Loucy (cell line): ENCODE results near the gene SAMD15.

Source experiments
- H2AFZ ChIP-seq: fragments of 200-600 bp; sonication (generic); 2 replicates; pipeline ENCODE4 v1.6.0; 2016; ENCODE audit warnings: antibody characterized with exemption, mild to moderate bottlenecking, low read length, moderate library complexity
- H3F3A ChIP-seq: fragments of 200-600 bp; 2 replicates; pipeline ENCODE4 v1.6.0; 2016; ENCODE audit warnings: antibody characterized with exemption, low read depth, mild to moderate bottlenecking
- H3K27me3 ChIP-seq: fragments of 200-600 bp; sonication (generic); 2 replicates; pipeline ENCODE4 v1.6.1; 2014; ENCODE audit warnings: low read length, mild to moderate bottlenecking; ENCODE audit not compliant: insufficient read depth, poor library complexity, severe bottlenecking
- H3K36me3 ChIP-seq: fragments of 200-600 bp; sonication (generic); 2 replicates; pipeline ENCODE4 v1.6.1; 2016; ENCODE audit warnings: low read length; ENCODE audit not compliant: insufficient read depth
- H3K4me1 ChIP-seq: fragments of 200-600 bp; sonication (generic); 2 replicates; pipeline ENCODE4 v1.5.1; 2014; ENCODE audit warnings: low read length, mild to moderate bottlenecking; ENCODE audit not compliant: insufficient read depth, poor library complexity, severe bottlenecking
- H3K4me2 ChIP-seq: fragments of 200-600 bp; sonication (generic); 2 replicates; pipeline ENCODE4 v1.6.0; 2014; ENCODE audit warnings: antibody characterized with exemption, low read length, low read depth, mild to moderate bottlenecking; ENCODE audit not compliant: poor library complexity, severe bottlenecking
- H3K4me3 ChIP-seq: fragments of 200-600 bp; sonication (generic); 2 replicates; pipeline ENCODE4 v1.5.1; 2014; ENCODE audit warnings: low read length, mild to moderate bottlenecking, mixed read lengths; ENCODE audit not compliant: poor library complexity, severe bottlenecking
- H3K79me2 ChIP-seq: fragments of 200-600 bp; sonication (generic); 2 replicates; pipeline ENCODE4 v1.6.1; 2014; ENCODE audit warnings: low read length; ENCODE audit not compliant: insufficient read depth
- H3K9ac ChIP-seq: fragments of 200-600 bp; sonication (generic); 2 replicates; pipeline ENCODE4 v1.6.0; 2014; ENCODE audit warnings: mild to moderate bottlenecking, low read depth, low read length, moderate library complexity; ENCODE audit not compliant: poor library complexity, severe bottlenecking
- H3K9me2 ChIP-seq: fragments of 200-600 bp; sonication (generic); replicated peaks from 2 replicates; pipeline ENCODE4 v1.6.1; 2016; ENCODE audit warnings: low read depth, low read length, mixed read lengths
- H3K9me3 ChIP-seq: fragments of 200-600 bp; sonication (generic); 2 replicates; pipeline ENCODE4 v1.6.1; 2014; ENCODE audit warnings: mild to moderate bottlenecking, antibody characterized with exemption, low read length, low read depth; ENCODE audit not compliant: insufficient read depth
- H4K20me1 ChIP-seq: fragments of 200-600 bp; sonication (generic); 2 replicates; pipeline ENCODE4 v1.6.0; 2014; ENCODE audit warnings: antibody characterized with exemption, low read length, mild to moderate bottlenecking; ENCODE audit not compliant: insufficient read depth, poor library complexity, severe bottlenecking
- EZH2phosphoT487 ChIP-seq: fragments of 200-600 bp; IDR thresholded peaks from 2 replicates; pipeline ENCODE4 v1.6.1; 2018; ENCODE audit warnings: antibody characterized with exemption, mild to moderate bottlenecking, moderate library complexity, borderline replicate concordance
- TF ChIP-seq, protein P1 (sequence below): fragments of 200-600 bp; sonication (generic); conservative IDR thresholded peaks from 2 replicates; pipeline ENCODE4 v1.5.1; 2014; ENCODE audit warnings: mild to moderate bottlenecking, antibody characterized with exemption, low read length

Gene SAMD15

DNA sequence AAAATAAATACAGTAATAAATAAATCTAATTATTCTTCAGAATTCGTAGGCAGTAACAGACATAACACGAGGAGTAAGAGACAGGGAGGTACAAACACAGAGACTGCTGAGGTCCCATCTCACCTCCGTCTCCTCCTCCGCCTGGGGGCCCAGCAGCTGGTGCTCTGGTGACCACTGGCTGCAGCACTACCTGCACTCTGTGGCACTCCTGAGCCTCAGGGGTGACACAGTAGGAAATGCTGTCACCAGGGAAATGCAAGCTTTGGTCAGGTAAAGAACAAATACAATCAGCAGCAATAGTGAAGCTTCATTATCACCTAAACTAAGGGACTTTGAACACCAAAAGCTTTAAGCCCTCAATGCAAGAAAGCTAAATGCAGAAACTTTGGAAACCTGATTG lies 36.8 kb upstream of the SAMD15 start:
- H3K36me3 ChIP-seq = peaks cover 26% of the 10 kb centered on the region; the same call in 1 of the 2 replicates
- TF ChIP-seq, protein P1, sequence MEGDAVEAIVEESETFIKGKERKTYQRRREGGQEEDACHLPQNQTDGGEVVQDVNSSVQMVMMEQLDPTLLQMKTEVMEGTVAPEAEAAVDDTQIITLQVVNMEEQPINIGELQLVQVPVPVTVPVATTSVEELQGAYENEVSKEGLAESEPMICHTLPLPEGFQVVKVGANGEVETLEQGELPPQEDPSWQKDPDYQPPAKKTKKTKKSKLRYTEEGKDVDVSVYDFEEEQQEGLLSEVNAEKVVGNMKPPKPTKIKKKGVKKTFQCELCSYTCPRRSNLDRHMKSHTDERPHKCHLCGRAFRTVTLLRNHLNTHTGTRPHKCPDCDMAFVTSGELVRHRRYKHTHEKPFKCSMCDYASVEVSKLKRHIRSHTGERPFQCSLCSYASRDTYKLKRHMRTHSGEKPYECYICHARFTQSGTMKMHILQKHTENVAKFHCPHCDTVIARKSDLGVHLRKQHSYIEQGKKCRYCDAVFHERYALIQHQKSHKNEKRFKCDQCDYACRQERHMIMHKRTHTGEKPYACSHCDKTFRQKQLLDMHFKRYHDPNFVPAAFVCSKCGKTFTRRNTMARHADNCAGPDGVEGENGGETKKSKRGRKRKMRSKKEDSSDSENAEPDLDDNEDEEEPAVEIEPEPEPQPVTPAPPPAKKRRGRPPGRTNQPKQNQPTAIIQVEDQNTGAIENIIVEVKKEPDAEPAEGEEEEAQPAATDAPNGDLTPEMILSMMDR = no peak
- TF ChIP-seq EZH2phosphoT487 = no peak
- no peaks in the 10 kb centered on the region for H3K27me3 ChIP-seq
- H3K4me3 ChIP-seq = no peak overlapping the region
- no peak overlapping the region for H3K4me2 ChIP-seq
- H3F3A ChIP-seq = no peaks in the 10 kb centered on the region
- no peaks in the 10 kb centered on the region for H3K4me1 ChIP-seq
- H3K9me3 ChIP-seq = no peaks in the 10 kb centered on the region
- H3K79me2 ChIP-seq = no peaks in the 10 kb centered on the region
- no peaks in the 10 kb centered on the region for H4K20me1 ChIP-seq
- no peaks in the 10 kb centered on the region for H3K9me2 ChIP-seq
- no peak overlapping the region for H2AFZ ChIP-seq
- no peak overlapping the region for H3K9ac ChIP-seq

DNA sequence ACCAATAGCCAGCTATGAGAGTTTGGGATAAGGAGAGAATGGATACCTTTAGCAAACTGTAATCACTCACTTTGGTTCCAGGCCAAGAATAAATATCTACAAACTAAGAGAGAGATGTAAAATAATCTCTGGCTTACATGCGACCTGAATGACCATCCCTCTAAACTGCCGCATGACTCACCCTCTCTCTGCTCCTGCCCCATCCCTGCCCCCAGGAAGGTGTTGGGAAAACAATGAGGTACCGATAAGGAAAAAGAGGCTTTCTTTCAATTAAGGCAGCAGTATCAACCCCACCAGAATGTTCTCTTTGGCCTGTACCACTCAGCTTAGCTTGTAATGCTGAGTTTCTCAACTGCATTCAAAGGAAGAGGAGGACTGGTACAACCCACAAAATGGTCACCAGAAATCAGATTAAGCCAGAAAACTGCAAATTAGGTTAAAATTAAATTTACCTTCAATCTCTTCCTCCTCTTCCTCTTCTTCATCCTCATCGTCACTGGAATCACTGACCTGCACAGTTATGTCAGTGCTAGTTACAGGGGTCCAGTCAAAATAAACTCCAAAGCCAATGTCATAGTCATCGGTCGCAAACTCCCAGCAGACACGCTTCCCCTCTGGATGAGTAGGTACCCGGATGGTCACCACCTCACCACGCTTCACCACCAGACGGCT lies 34.3 kb upstream of the SAMD15 start:
- Histone ChIP-seq H3K36me3 (peaks cover 26% of the 10 kb centered on the region; the same call in 1 of the 2 replicates), H2AFZ (no peak overlapping the region), H4K20me1 (no peaks in the 10 kb centered on the region), H3K4me1 (no peaks in the 10 kb centered on the region), H3F3A (no peaks in the 10 kb centered on the region), H3K4me3 (no peak overlapping the region), H3K27me3 (no peaks in the 10 kb centered on the region), H3K9ac (no peak overlapping the region), H3K79me2 (no peaks in the 10 kb centered on the region), H3K9me2 (no peaks in the 10 kb centered on the region), H3K4me2 (no peak overlapping the region), H3K9me3 (no peaks in the 10 kb centered on the region)
- no peak for TF ChIP-seq EZH2phosphoT487
- TF ChIP-seq, protein P1 = no peak

- Histone ChIP-seq H3K4me2 (no peak overlapping the region), H3K9me2 (no peaks in the 10 kb centered on the region), H3K27me3 (no peaks in the 10 kb centered on the region), H3K4me1 (no peaks in the 10 kb centered on the region), H3K79me2 (no peaks in the 10 kb centered on the region), H2AFZ (no peak overlapping the region), H3K9ac (no peak overlapping the region), H3K36me3 (peaks cover 26% of the 10 kb centered on the region; the same call in 1 of the 2 replicates), H3F3A (no peaks in the 10 kb centered on the region), H4K20me1 (no peaks in the 10 kb centered on the region), H3K4me3 (no peak overlapping the region), H3K9me3 (no peaks in the 10 kb centered on the region)
- TF ChIP-seq, protein P1 = no peak
- no peak for TF ChIP-seq EZH2phosphoT487
These were observed 33.5 kb upstream of the SAMD15 start for GRCh38 chr14:77343662-77344061.
